Jurkat, Clone E6-1 (cell line): Measurements from ENCODE around the gene KRTAP4-11.
"Not testable (repeated sequence)": the region's sequence is repeated elsewhere in the genome, so short reads cannot be mapped to it uniquely, and the experiment has no call there.

Experiments
- DNase-seq: peaks from one replicate; pipeline ENCODE4 v3.0.0-alpha.2; 2011; ENCODE audit warnings: low read depth, low spot score
- H3K4me3 ChIP-seq: 2 replicates; pipeline ENCODE4 v1.5.1; 2011; ENCODE audit warnings: mild to moderate bottlenecking, low read length, control low read depth, moderate library complexity

KRTAP4-11 gene

GRCh38 chr17:41127371-41127770, 9.2 kb upstream of the KRTAP4-11 start:
- DNase-seq, result no peak

DNA sequence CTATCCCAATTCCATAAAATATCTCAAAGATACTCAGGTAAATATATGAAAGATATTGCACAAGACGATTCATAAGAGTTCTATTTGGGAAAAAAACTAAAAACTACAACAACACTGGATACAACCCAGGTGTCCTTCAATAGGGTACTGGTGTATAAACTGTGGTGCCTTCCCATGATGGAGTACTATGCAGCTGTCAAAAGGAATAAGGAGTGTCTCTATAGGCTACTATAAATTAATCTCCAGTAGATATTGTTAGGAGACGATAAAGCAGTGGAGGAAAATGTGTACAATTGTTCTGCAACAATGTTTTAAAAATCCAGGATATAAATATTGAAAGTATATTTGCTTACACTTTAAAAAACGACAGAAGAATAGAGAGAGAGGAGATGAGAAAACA, 8.2 kb upstream of the KRTAP4-11 start:
- no peak for DNase-seq
- H3K4me3 ChIP-seq, result no peak overlapping the region

More at GRCh38 chr17:41127371-41127770, 9.2 kb upstream of the KRTAP4-11 start:
- no peak overlapping the region for H3K4me3 ChIP-seq

DNA sequence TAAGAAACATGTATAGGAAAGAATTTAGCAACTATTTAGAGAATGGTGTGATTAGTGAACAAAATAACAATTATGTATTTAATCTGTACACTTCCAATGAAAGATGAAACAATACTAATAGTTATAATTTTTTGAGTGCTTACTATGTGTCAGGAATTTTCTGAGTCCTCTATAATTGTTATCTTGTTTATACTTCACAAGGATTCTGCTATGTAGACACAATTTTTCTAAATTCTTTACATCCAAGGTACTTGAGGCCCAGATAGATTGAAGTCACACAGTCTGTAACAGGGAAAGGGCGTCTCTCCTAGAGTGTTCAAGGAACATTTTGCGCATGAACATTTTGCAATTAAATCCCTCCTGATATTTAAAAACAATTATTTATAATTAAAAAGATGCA, 6.9 kb upstream of the KRTAP4-11 start:
- no peak overlapping the region for H3K4me3 ChIP-seq
- no peak for DNase-seq

DNA sequence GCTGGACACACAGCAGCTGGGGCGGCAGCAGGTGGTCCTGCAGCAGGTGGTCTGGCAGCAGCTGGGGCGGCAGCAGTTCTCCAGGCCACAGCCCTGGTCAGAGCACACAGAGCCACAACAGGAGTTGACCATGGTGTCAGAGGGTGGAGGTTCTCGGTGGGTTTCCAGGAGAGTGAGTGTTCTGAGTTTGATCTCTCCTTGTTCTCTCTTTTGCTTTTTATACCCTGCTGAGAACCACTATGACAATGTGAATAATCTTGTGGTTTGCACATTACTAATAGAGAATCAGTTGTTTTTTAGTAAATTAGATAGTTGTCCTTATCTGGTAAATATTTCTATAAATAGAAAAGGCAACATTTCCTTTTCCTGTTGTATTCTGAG, 5.8 kb upstream of the KRTAP4-11 start, which contains the start of gene KRTAP4-12:
TSS of gene KRTAP4-12 (minus strand) at position 192 of the 381 bp plus-strand sequence. CDS start at position 132, 60 bp downstream.
- H3K4me3 ChIP-seq, DNase-seq: not testable (repeated sequence)

GRCh38 chr17:41123292-41123990, 5.3 kb upstream of the KRTAP4-11 start:
- not testable (repeated sequence) for H3K4me3 ChIP-seq, DNase-seq

DNA sequence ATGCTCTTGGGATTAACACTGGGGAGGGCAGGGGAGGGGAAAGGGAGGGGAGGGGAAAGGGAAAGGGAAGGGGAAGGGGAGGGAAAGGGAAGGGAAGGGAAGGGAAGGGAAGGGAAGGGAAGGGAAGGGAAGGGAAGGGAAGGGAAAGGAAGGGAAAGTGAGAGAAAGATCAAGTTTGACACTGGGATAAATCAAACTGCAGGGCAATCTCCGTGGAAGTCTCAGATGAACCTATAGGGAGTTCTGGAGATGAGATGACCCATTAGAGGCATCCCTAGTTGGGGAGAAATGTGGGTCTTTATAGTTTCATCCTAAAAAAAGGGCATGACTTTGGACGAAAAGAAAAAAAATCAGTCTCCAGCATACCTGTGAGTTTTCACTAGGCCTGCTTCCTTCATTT, 3.6 kb upstream of the KRTAP4-11 start:
- no peak overlapping the region for H3K4me3 ChIP-seq
- DNase-seq, result no peak

DNA sequence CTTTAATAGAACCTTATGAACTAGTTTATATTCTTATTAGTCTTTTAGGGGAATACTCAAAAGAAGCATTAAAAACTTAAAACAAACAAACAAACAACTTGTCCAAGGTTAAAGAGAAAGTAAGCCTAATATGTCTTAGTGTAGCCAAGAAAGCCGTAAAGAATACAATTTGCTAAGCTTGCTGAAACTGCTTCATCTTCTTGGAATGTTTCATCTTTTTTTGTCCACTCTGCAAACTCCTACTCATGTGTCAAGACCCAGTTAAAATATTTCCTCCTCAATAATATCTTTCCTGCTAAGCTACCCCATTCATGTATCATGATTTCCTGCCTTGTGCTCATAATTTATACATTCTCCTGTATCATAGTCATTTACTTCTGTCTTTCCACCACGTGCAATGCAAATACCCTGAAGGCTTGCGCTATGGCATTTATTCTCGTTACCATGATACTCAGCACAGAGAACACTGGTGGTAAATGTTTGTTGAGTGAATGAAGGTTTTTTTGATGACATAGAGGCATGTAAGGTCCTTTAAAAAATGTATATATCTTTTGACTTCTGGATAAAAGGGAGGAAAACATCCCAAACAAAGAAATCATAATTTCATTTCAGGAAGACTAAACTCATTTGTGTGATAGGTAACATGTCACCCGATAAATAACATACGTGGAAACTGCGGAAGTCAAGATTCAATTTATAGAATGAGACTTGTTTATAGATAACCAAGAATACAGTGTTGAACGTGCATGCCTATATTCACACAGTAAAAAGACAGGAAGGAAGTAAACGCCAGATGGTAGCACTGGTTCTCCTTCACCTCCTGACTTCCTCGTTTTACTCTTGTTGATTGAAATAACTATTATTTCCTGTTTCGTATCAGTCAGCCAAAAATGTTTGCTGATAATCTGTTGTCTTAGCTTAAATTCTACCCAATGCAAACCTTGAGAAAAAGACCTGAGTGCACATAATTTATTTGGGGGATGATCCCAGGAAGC, 1.8 kb upstream of the KRTAP4-11 start:
- not testable (repeated sequence) for H3K4me3 ChIP-seq, DNase-seq

DNA sequence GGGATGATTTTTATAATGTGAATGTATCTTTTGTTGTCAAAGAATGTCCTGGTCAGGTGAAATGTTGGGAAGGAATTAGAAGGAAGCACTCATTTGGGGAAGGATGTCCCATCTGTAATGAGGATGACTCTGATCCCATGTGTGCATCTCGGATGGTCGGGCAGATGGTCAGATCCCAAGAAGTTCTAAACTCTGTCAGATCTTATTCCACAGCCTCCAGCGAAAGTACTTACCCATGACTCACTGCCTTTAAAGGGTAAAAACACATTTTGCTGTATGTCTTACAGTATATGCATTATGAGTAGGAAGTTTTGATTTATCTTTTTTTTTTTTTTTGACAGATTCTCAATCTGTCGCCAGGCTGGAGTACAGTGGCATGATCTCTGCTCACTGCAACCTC, 548 bp upstream of the KRTAP4-11 start:
- no peak for DNase-seq
- H3K4me3 ChIP-seq, result no peak overlapping the region

DNA sequence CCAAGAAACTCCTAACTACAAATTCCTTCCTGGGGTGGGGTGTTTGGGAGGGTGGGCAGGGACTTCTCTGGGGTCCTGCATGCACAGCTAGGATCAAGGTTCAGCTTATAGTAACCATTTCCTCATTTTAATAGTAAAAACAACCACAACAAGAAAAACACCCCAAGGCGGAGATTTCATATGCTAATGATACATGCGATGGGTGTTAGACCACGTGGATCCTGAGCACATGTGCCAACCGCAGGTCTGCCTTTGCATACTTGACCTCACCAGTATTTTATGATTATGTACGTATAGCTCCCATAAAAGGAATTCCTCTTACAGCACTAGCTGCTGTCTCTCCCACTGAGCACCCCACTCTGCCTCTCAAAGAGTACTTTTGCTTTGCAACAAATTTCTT, 1.9 kb downstream of the KRTAP4-11 start:
- DNase-seq, result no peak
- no peak overlapping the region for H3K4me3 ChIP-seq

DNA sequence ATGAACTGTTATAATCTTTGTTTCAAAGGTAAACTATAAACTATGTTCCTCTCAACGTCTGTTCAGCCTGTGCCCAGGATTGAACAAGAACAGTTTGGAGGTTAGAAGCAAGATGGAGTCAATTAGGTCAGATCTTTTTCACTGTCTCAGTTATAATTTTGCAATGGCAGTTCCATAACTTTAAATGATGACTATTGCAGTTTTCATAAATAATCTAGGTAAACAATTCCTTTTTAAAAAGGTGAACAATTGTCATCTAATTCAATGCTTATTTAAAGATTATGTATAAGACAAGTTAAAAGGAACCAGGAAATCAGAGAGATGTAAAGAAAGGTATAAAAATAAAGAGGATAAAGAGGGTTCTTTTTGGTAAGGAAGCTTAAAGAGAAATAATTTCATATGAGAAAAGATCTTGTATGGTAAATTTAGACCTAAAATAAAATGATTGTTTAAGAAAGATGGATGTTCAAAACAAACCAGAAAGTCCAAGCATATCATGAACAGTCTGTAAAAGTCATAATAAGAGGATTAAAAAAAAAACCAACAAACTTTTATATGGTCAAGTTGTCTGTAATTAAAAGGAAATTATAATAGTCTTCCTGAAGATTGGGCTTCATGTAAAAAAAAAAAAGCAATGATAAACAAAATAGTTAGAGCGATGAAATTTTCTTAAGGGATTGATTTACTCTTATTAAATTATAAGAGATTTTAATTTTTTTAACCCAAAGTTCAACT, 6.9 kb downstream of the KRTAP4-11 start:
- DNase-seq, result no peak
- H3K4me3 ChIP-seq, result no peak overlapping the region

GRCh38 chr17:41108728-41109386, 9.3 kb downstream of the KRTAP4-11 start:
- not testable (repeated sequence) for H3K4me3 ChIP-seq, DNase-seq

GRCh38 chr17:41107941-41108450, 10.2 kb downstream of the KRTAP4-11 start:
- DNase-seq, result no peak

DNA sequence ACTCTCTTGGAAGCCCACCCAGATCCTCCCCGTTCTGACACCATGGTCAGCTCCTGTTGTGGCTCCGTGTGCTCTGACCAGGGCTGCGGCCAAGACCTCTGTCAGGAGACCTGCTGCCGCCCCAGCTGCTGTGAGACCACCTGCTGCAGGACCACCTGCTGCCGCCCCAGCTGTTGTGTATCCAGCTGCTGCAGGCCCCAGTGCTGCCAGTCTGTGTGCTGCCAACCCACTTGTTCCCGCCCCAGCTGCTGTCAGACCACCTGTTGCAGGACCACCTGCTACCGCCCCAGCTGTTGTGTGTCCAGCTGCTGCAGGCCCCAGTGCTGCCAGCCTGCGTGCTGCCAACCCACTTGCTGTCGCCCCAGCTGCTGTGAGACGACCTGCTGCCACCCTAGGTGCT, 12.8 kb downstream of the KRTAP4-11 start, which contains the start of gene KRTAP4-9:
TSS of gene KRTAP4-9 (plus strand) at position 43 of the 400 bp plus-strand sequence. CDS start at position 43, 0 bp downstream.
- not testable (repeated sequence) for H3K4me3 ChIP-seq, DNase-seq

More at GRCh38 chr17:41107941-41108450, 10.2 kb downstream of the KRTAP4-11 start:
- H3K4me3 ChIP-seq, result no peak overlapping the region

- not testable (repeated sequence) for H3K4me3 ChIP-seq, DNase-seq
Measured at GRCh38 chr17:41104386-41105038, 13.7 kb downstream of the KRTAP4-11 start.

- H3K4me3 ChIP-seq, result no peak overlapping the region
- no peak for DNase-seq
Measured at GRCh38 chr17:41103896-41104295, 14.3 kb downstream of the KRTAP4-11 start.

DNA sequence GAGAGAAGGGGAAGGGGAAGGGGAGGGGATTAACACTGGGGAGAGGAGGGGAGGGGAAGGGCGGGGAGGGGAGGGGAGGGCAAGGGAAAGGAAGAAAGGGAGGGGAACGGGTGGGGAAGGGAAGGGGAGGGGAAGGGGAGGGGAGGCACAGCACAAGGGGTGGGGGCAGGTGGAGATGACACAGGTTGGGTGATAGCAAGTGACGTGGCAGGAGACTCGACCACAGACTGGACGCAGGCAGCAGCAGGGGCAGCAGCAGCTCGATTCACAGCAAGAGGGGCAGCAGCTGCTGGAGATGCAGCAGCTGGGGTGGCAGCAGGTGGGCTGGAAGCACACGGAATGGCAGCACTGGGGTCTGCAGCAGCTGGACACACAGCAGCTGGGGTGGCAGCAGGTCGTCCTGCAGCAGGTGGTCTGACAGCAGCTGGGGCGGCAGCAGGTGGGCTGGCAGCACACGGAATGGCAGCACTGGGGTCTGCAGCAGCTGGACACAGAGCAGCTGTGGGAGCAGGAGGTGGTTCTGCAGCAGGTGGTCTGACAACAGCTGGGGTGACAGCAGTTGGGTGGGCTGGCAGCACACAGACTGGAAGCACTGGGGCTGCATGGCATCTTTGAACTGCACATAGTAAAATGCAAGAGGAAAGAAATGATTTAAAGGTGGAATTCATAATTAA, 16.4 kb downstream of the KRTAP4-11 start, which contains the start of gene KRTAP4-16:
TSS of gene KRTAP4-16 (minus strand) at position 624 of the 674 bp plus-strand sequence. CDS start at position 624, 0 bp downstream.
- H3K4me3 ChIP-seq, result no peak within 1 kb of the TSS
- no peak for DNase-seq
